Thyroid gland (tissue), 4 donors: ENCODE data around the gene MAP3K5.

ENCODE experiments used
- POLR2A ChIP-seq, 2 donors: fragments of 450-650 bp; IDR thresholded peaks; one replicate each; pipeline ENCODE4 v1.6.1; 2017; ENCODE audit warnings: antibody characterized with exemption in 2 of 2, mild to moderate bottlenecking in 2 of 2, moderate library complexity in 1 of 2
- TF ChIP-seq, protein P1 (sequence below), 6 experiments: fragments of 200-600 bp in 3 of 6; fragments of 450-650 bp in 3 of 6; sonication (generic) in 3 of 6; IDR thresholded peaks; one replicate each; pipeline ENCODE4 v1.5.1; 2016 to 2019; ENCODE audit warnings: antibody characterized with exemption in 6 of 6, mild to moderate bottlenecking in 2 of 6, inconsistent platforms in 1 of 6, moderate library complexity in 1 of 6

DNA sequence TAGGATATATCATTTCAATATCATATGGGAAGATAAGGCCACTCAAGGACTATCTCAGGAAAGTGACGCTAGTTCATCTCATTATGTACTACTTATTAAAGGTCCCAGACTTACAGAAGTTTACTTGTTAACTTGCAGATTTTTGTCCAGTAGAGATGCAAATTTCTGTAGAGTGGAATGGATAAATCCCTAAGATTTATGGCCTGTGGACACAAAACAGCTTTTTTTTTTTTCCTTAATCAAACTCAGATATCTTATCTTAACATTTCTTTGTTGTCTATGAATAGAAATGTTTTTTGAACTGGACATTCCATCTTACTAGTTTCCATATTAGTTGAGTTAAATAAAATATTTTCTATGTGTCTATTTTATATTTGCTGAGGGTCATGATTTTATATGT is 131.6 kb downstream of the MAP3K5 start:
- TF ChIP-seq, protein P1, sequence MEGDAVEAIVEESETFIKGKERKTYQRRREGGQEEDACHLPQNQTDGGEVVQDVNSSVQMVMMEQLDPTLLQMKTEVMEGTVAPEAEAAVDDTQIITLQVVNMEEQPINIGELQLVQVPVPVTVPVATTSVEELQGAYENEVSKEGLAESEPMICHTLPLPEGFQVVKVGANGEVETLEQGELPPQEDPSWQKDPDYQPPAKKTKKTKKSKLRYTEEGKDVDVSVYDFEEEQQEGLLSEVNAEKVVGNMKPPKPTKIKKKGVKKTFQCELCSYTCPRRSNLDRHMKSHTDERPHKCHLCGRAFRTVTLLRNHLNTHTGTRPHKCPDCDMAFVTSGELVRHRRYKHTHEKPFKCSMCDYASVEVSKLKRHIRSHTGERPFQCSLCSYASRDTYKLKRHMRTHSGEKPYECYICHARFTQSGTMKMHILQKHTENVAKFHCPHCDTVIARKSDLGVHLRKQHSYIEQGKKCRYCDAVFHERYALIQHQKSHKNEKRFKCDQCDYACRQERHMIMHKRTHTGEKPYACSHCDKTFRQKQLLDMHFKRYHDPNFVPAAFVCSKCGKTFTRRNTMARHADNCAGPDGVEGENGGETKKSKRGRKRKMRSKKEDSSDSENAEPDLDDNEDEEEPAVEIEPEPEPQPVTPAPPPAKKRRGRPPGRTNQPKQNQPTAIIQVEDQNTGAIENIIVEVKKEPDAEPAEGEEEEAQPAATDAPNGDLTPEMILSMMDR (IDR thresholded peaks at IDR 0.05): no peak
- no peak for TF ChIP-seq POLR2A (IDR thresholded peaks at IDR 0.05)
